Stimulated activated CD4-positive, alpha-beta T cell treated with anti-CD3 and anti-CD28 coated beads, Interleukin-1b, Interleukin-23, amount 100 ng/mL, for 48 hours (primary cell): ENCODE data around the gene PPP2CA.
A peak's percentile ranks its signal among the peaks of the same experiment; 100 is the strongest.
"Not testable (repeated sequence)": the region's sequence is repeated elsewhere in the genome, so short reads cannot be mapped to it uniquely, and the experiment has no call there.

ENCODE experiments used
- DNase-seq: peaks from one replicate; pipeline ENCODE4 v3.0.0-alpha.2; 2020

PPP2CA gene

GRCh38 chr5:134225780-134226440 is at the start of gene PPP2CA:
TSS of gene PPP2CA (minus strand) at chr5:134226073. CDS start at chr5:134225861, 212 bp downstream.
- DNase-seq, result peak; percentile 99

DNA sequence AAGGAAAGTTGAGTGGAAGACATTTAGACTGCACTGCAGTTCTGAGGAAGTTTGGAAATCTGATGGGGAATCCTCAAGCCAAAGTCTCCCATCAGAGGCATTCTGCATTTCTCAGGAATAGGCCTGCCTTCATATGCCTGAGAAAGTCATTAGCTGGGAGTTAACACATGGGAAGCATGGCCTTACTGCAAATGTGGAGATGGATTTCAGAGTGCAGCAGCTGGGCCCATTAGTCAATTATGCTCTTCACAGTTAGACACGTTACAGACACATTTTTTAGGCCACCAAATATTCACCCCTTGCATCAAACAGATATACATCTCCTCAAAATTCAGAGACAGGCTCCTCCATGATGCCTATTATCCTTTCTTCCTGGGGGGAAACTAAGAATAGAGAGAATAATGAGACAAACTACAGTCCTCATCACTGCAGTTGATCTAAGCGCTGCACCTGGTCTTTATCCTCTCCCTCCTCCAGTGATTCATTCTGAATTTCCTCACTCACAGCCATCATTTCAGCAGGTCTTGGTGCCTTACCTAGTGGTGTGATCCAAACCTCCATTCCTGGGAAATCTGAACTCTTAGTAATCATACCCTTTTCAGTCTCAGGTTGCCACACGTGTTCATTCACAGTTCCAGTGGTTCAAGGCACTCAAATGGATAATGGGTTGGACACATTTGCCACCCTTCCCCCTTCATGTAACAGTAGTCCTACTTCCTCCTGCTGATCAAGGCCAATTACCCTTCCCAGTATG is 47.9 kb upstream of the PPP2CA start:
- DNase-seq, result no peak

- DNase-seq, result no peak
Measured at GRCh38 chr5:134271059-134271458, 45.2 kb upstream of the PPP2CA start.

DNA sequence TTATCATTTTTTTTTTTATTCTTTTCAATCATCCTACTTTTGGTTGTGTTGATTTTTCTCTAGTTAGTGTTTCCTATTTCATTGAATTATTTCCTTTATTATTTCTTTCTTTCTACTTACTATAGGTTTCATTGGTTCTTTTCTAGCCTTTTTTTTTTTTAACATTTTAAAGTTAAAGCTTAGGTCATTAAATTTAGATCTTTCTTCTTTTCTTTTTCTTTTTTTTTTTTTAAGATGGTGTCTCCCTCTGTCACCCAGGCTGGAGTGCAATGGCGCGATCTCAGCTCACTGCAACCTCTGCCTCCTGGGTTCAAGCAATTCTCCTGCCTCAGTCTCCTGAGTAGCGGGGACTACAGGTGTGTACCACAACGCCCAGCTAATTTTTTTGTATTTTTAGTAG is 43.0 kb upstream of the PPP2CA start:
- no peak for DNase-seq

GRCh38 chr5:134268019-134268601 is 42.2 kb upstream of the PPP2CA start:
- DNase-seq, result no peak

DNA sequence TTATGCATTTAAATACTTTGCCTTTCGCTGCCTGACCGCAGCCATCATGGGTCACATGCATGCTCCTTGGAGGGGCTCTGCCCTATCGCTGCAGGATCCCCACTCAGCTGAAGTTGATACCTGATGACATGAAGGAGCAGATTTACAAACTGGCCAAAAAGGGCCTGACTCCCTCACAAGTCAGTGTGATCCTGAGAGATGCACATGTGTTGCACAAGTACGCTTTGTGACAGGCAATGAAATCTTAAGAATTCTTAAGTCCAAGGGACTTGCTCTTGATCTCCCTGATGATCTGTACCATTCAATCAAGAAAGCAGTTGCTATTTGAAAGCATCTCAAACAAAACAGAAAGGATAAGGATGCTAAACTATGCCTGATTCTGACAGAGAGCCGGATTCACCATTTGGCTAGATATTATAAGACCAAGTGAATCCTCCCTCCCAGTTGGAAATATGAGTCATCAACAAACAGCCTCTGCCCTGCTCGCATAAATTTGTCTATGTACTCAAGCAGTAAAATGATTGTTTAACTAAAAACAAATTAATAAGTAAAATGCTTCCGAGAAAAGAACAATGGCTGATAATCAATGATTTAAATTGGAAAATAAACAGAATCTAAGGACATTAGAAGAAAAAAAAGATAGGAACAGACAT is 41.6 kb upstream of the PPP2CA start:
- DNase-seq, result no peak

DNA sequence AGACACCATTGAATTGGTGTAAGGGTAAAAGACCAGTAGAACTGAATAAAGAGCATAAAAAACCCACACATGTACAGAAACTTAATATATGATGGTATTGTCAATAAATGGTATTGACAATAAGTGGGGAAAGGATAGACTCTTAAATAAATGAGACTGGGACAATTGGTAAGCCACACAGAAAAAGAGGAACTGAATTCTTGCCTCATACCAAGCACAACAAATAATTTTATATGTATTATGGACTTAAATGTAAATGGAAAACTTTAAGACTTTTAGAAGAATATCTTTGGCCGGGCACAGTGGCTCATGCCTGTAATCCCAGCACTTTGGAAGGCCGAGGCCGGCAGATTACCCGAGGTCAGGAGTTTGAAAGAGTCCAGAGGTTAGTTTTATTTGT is 37.9 kb upstream of the PPP2CA start:
- DNase-seq, result no peak

GRCh38 chr5:134262629-134263028 is 36.8 kb upstream of the PPP2CA start:
- DNase-seq, result not testable (repeated sequence)

DNA sequence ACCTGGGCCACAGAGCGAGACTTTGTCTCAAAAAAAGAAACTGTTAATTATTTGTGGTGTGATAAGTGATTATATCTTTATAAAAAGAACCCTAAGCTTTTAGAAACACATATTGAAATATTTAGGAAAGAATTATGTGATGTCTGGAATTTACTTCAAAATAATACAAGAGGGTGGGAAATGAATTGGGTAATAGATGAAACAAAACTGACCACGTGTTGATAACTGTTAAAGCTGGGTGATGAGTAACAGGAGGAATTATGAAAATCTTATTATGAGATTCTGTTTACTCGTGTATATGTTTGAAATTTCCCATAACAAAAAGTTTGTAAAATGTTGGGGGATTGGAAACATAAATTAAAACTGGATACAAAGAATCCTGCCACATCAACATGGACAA is 33.0 kb upstream of the PPP2CA start:
- DNase-seq, result no peak

- DNase-seq, result no peak
Measured at GRCh38 chr5:134257176-134257575, 31.3 kb upstream of the PPP2CA start.

DNA sequence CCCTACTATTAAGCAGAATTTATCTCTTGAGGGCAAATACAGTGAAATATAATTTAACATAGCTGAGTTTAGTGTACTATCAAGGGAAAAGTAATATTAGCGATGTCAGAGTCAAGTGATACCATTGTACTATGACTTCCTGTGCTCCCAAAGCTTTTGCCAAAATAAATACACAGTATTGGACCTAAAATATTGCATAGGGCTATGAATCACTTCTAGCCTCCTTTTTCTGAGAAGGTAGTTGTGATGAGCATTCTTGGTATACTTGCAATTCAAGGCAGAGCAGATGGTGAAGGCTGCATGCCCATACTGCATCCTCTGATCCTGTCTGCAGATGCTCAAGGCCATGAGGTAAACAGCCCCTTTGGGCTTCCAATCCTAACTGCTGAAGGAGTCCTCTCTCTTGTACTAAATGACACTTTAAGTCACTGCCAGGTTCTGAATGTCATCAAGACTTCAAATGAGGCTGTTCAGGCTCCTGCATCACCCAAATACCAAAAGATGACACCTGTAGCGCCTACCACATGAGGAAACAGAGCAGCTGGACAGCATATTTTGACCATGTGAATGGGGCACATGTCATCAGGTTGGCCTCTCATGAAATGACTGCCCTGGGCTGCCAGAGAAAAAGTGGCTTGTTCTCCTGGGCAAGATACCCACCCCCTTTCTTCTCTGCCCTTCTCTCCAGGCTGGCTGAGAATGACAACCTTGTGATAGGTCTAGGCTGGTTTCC is 29.7 kb upstream of the PPP2CA start:
- no peak for DNase-seq

- not testable (repeated sequence) for DNase-seq
Measured at GRCh38 chr5:134253368-134254153, 27.7 kb upstream of the PPP2CA start.

GRCh38 chr5:134252671-134253070 is 26.8 kb upstream of the PPP2CA start:
- no peak for DNase-seq

- DNase-seq, result no peak
Measured at GRCh38 chr5:134250949-134251348, 25.1 kb upstream of the PPP2CA start.

- DNase-seq, result no peak
Measured at GRCh38 chr5:134249469-134250379, 23.9 kb upstream of the PPP2CA start.

- no peak for DNase-seq
Measured at GRCh38 chr5:134248256-134248655, 22.4 kb upstream of the PPP2CA start.

GRCh38 chr5:134247428-134248224 is 21.8 kb upstream of the PPP2CA start:
- DNase-seq, result no peak

GRCh38 chr5:134246771-134247427 is 21.0 kb upstream of the PPP2CA start:
- no peak for DNase-seq

GRCh38 chr5:134245692-134246091 is 19.8 kb upstream of the PPP2CA start:
- no peak for DNase-seq
